ENCODE measurements around the gene PRKAR2A. TPM values are rescaled to one million over a fixed set of nuclear protein-coding genes. Genes with fewer than 3 reads are reported as not detected.
"Not testable (repeated sequence)": the region's sequence is repeated elsewhere in the genome, so short reads cannot be mapped to it uniquely, and the experiment has no call there.

The PRKAR2A gene
- polyA plus RNA-seq, 1 donor from 2014 or later, result 26.1 TPM

DNA sequence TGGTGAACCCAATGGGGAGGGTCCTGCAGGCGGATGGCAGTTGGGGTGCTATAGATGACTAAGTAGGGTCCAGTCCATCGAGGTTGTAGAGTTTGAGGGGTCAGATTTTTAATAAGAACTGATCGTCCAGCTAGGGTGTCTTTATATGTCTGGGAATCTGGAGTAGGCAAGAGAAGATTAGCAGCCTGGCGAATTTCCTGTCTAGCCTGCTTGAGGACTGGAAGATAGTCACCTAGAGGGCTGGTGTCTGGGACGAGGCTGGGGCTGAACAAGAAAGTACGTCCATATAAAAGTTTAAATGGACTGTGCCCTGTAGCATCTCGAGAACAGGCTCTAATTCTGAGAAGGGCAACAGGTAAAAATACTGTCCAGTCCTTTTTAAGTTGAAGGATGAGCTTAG lies 123.9 kb downstream of the PRKAR2A start:
- Histone ChIP-seq H3K9me2 (ENCODE audit: insufficient read depth, low read length) (no peaks in the 10 kb centered on the region), H4K20me1 (ENCODE audit: insufficient read depth) (no peaks in the 10 kb centered on the region), H3K4me3 (ENCODE audit: low read length) (no peak overlapping the region), H3K79me2 (replicated peaks; ENCODE audit: insufficient read depth, low read length) (no peaks in the 10 kb centered on the region), H3K27ac (ENCODE audit: low read length) (no peak overlapping the region), H3F3A (ENCODE audit: insufficient read depth, low read length, poor library complexity, severe bottlenecking) (no peaks in the 10 kb centered on the region), H3K36me3 (ENCODE audit: insufficient read depth, low read length) (no peaks in the 10 kb centered on the region), H3K9me3 (ENCODE audit: low read length) (no peaks in the 10 kb centered on the region), H2AFZ (ENCODE audit: low read depth, low read length) (no peak overlapping the region), H3K9ac (ENCODE audit: low read length) (no peak overlapping the region), H3K4me2 (ENCODE audit: low read length) (no peak overlapping the region), H3K27me3 (ENCODE audit: insufficient read depth, low read depth, low read length) (no peaks in the 10 kb centered on the region)
- no peak for TF ChIP-seq TAF1 (IDR thresholded peaks at IDR 0.05; ENCODE audit: low read depth)
- TF ChIP-seq RAD21 (conservative IDR thresholded peaks at IDR 0.05), result no peak
- no peak for TF ChIP-seq REST (IDR thresholded peaks at IDR 0.05; ENCODE audit: borderline replicate concordance)
- no peak for TF ChIP-seq MXI1 (conservative IDR thresholded peaks at IDR 0.05; ENCODE audit: poor library complexity, severe bottlenecking)
- TF ChIP-seq, protein P1, sequence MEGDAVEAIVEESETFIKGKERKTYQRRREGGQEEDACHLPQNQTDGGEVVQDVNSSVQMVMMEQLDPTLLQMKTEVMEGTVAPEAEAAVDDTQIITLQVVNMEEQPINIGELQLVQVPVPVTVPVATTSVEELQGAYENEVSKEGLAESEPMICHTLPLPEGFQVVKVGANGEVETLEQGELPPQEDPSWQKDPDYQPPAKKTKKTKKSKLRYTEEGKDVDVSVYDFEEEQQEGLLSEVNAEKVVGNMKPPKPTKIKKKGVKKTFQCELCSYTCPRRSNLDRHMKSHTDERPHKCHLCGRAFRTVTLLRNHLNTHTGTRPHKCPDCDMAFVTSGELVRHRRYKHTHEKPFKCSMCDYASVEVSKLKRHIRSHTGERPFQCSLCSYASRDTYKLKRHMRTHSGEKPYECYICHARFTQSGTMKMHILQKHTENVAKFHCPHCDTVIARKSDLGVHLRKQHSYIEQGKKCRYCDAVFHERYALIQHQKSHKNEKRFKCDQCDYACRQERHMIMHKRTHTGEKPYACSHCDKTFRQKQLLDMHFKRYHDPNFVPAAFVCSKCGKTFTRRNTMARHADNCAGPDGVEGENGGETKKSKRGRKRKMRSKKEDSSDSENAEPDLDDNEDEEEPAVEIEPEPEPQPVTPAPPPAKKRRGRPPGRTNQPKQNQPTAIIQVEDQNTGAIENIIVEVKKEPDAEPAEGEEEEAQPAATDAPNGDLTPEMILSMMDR (IDR thresholded peaks at IDR 0.05; ENCODE audit: poor library complexity, severe bottlenecking), result no peak
- TF ChIP-seq POLR2AphosphoS5 (IDR thresholded peaks at IDR 0.05), result no peak
- TF ChIP-seq EP300 (conservative IDR thresholded peaks at IDR 0.05; ENCODE audit: poor library complexity, severe bottlenecking), result no peak
- no peak for TF ChIP-seq EZH2 (IDR thresholded peaks at IDR 0.05; ENCODE audit: borderline replicate concordance, insufficient read depth, low read length, poor library complexity, severe bottlenecking)
- no peak for TF ChIP-seq SMC3 (conservative IDR thresholded peaks at IDR 0.05; ENCODE audit: poor library complexity)

- H3K36me3 ChIP-seq (ENCODE audit: insufficient read depth, low read length); H2AFZ ChIP-seq (ENCODE audit: low read depth, low read length); H3K27me3 ChIP-seq (ENCODE audit: insufficient read depth, low read depth, low read length); H3K9ac ChIP-seq (ENCODE audit: low read length); H3K4me2 ChIP-seq (ENCODE audit: low read length); H3F3A ChIP-seq (ENCODE audit: insufficient read depth, low read length, poor library complexity, severe bottlenecking); H3K79me2 ChIP-seq (replicated peaks; ENCODE audit: insufficient read depth, low read length); H3K27ac ChIP-seq (ENCODE audit: low read length); H3K9me3 ChIP-seq (ENCODE audit: low read length); H3K9me2 ChIP-seq (ENCODE audit: insufficient read depth, low read length); H3K4me3 ChIP-seq (ENCODE audit: low read length); H4K20me1 ChIP-seq (ENCODE audit: insufficient read depth): not testable (repeated sequence)
These were observed 124.4 kb downstream of the PRKAR2A start for GRCh38 chr3:48723293-48723692.
